HG03575 (cell line): ENCODE data around the gene PCGF1.

Source experiments
- ATAC-seq: cut with Tn5 transposase; IDR thresholded peaks from one replicate; pipeline ENCODE4 v1.9.1; 2021; ENCODE audit not compliant: unreplicated experiment, insufficient number of reproducible peaks, low FRiP score; ENCODE audit errors: extremely low read depth

Gene PCGF1

GRCh38 chr2:74502720-74503505, 4.6 kb downstream of the PCGF1 start:
- no peak for ATAC-seq

DNA sequence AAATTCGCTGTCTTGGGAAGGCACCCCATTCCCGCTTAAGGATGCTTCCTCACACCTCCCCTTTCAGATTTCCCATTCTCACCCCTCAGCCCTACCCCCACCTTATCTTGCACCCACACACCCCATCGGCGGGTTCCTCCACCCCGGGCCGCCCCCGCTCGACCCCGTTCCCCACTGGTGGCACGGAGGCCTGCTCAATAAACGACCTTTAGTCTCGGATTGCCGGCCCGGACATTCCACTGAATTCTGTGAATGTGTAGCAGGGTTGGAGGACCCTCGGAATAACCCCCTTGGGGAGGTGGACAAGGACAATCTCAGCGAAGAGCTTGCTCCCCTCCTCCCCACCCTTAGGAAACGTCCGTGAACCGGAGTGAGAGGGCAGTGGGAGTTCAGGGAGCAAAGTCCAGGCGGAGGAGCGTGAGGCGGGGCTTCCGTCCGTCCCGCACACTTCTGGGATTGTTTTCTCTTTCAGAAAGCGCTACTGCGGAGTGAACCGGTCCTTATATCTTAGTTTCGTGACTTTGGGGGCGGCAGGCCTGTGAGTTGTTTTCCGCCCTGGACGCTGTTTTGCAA, 5.3 kb downstream of the PCGF1 start:
- no peak for ATAC-seq

- no peak for ATAC-seq
Measured at GRCh38 chr2:74501335-74502071, 6.0 kb downstream of the PCGF1 start.

GRCh38 chr2:74500578-74500946, 6.9 kb downstream of the PCGF1 start:
- ATAC-seq, result no peak

GRCh38 chr2:74499940-74500577, 7.4 kb downstream of the PCGF1 start:
- no peak for ATAC-seq

DNA sequence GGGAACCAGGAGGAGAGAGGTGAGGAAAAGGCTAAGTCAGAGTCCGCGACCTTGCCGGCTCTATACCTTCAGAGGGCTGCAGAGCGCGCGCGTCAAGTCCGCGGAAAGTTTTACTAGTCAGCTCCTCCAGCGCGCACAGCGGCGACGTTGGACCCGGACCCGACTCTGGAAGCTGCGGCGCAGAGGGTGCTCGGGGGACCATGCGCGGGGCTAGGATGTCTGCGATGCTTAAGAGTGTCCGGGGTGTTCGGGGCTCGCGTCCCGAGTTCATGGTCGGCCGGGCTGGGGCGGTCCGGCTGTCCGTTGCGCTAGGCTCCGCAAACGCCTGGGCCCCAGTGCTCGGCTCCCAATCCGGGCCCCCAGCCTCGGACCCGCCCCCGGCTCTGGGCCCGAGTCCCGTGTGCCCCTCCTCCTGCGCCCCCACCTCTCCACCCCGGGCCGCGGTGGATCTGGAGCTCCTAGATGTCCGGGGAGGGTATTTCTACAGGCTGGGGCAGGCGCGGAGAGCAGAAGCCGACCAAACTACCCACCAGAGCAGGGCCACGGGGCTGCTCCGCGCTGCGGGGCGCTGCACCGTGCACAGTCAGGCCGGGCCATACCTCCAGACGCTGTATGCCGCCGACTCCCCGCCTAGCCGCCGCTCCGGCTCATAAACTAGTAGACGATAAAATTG, 8.1 kb downstream of the PCGF1 start, which contains the start of gene LBX2:
LBX2 (minus strand) TSS at position 337 of the 673 bp plus-strand sequence; CDS start at position 271, 66 bp downstream.
- no peak for ATAC-seq

DNA sequence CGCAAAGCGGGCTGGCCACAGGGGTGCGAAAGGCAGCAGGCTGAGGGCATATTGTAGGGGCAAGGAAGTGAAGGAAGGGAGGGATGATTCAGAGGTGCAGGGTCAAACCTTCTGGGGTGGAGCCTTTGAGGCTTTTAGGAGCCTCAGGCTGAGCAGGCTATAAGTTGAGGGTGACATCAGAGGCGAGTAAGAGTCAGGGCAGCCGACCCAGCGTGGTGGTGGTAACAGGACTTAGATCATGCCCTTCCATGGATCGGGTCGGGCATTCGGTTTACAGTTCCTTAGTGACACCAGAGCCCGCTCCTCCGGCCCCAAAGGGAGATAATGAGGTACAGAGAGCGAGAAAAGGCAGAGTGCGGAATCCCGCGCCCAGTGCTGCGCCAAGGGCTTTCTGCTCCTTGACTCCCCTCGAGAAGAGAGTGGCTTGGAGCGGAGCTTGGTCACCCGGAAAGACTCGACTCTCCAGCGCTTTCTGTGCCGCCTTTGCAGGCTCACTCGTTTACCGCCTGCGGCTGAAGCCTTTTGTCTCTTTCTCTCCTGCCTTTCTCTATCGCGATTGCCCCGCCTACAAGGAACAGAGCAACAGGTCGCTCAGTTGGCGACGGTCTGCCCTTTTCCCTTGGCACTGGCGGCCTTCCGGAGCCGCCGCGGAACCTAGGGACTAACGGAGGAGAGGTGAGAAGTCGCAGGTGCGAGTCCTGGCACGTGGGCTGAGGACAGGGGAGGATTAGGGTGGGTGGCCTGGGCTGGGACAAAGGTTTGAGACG, 8.8 kb downstream of the PCGF1 start:
- no peak for ATAC-seq

- ATAC-seq, result no peak
Measured at GRCh38 chr2:74497777-74498499, 9.6 kb downstream of the PCGF1 start.

DNA sequence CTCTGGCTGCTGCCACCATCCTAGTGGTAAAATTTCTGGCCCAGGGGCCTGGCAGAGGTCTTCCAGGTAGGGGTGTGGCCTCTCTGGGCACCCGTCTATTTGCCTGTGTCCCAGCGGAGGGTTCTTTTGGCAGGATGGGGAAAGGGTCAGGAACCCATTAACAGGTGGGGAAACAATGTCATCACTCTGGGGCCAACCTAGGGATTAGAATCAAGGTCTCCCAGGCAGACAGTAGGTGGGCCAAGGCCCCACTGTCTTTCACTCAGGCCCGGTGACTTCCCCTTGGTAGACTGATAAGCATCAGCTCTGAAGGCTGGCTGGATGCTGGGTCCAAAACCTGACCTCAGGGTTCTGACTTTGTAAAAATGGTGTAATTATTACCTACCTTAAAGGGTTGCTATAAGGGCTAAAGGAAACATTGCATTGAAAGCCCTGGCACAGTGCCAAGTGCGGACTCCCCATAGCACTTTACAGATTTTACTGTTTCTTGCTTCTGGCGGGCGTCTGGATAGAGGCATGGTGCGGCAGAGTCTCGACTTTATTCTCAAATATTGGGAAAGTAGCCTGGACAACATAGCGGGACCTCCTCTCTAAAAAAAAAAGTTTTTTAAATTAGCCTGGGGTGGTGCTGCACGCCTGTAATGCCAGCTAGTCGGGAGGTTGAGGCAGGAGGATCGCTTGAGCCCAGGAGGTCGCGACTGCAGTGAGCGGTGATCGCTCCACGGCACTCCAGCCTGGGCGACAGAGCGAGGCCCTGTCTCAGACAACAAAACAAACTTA, 10.3 kb downstream of the PCGF1 start:
- no peak for ATAC-seq

- ATAC-seq, result no peak
Measured at GRCh38 chr2:74495440-74495839, 12.1 kb downstream of the PCGF1 start.

DNA sequence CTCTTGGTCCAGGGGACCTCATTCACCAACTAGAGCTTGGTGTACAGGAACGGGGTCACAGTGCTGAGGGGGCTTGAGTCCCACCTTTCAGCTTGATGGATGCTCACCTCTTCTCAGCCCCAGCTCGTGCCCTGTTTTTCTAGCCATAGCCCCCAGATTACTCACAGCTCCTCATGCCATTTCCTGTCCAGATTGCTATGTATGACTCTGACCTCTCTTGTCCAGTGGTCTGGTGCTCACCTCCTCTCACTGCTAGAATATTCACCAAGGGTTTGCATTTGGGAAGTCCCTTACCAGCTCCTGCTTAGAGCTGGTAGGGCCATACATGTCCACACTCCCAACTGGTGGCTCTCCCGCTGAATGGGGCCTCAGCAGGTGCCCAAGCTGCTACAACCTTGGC, 13.9 kb downstream of the PCGF1 start:
- ATAC-seq, result no peak

DNA sequence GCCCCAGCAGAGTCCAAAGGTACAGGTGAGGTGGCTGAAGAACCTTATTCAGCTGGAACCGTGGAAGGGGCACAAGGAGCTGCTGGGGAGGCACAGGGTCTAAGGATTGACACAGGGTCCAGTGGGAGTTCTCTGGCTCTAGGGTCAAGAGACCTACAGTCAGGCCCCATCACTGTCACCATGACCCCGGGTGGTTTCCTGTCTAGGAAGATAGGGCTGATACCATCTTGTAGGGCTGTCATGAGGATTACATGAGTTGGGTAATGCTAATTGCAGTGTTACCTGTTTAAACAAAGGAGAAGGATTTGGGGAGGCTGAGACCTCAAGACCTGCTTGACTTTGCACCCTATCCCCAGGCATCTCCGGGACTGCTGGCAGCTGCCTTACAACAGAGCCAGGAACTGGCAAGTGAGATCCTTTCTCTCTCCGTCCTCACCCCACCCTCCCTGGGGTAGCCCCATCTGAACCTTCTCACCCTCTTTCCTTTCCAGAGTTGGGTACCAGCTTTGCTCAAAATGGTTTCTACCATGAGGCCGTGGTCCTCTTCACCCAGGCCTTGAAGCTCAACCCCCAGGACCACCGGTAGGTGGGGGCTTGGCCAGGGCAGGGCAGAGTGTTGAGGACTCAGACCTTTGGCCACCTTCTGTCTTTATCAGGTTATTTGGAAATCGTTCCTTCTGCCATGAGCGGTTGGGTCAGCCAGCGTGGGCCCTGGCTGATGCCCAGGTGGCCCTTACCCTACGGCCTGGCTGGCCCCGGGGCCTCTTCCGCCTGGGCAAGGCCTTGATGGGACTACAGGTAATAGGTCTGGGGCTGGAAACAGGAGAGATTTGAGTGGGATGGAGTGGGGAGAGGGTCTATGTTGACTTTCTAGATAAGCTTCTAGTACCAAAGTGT, 15.6 kb downstream of the PCGF1 start:
- ATAC-seq, result no peak

DNA sequence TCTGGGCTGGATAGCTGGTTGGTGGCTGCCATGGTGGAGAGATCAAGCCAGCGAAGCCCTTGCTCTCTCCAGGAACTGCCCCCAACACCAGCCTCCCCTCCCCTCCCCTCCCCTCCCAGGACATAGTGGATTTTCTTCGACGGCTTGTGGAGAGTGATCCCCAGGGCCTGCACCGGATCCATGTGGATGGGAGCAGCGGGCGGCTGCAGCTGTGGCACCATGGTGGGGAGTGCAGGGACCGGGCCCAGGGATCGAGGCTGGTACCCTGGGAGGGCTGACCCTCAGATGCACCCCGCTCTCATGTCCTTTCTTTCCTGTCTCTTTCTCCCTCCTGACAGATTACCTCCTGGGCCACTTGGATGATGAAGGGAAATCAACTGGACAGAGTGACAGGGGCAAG, 17.6 kb downstream of the PCGF1 start:
- ATAC-seq, result no peak

- ATAC-seq, result no peak
Measured at GRCh38 chr2:74488643-74489481, 18.6 kb downstream of the PCGF1 start.

GRCh38 chr2:74486141-74486540, 21.4 kb downstream of the PCGF1 start:
- no peak for ATAC-seq
